Calu3 (cell line): ENCODE data around the gene NEUROD4. TPM values are rescaled to one million over a fixed set of nuclear protein-coding genes. Genes with fewer than 3 reads are reported as not detected.

ENCODE experiments used
- BruUV-seq: library from RNA; stranded (reverse); fragments of 400-500 nt; replicated peaks from 2 replicates; lab custom pipeline; 2021; lab: Mats Ljungman, UMichigan
- CTCF ChIA-PET: fragments of 300-600 bp; sonication (Branson Sonifier 250); formaldehyde crosslinking; loops from one replicate; lab custom pipeline; 2022; ENCODE audit warnings: antibody characterized with exemption; lab: Charles Lee
- DNase-seq: peaks from one replicate; pipeline ENCODE4 v3.0.0; 2022
- H3K27ac Mint-ChIP-seq: one replicate; pipeline ENCODE4 v1.8.0; 2022; ENCODE audit warnings: mixed read lengths; ENCODE audit not compliant: unreplicated experiment
- H3K27me3 Mint-ChIP-seq: one replicate; pipeline ENCODE4 v1.8.0; 2022; ENCODE audit warnings: mixed read lengths; ENCODE audit not compliant: unreplicated experiment
- H3K36me3 Mint-ChIP-seq: one replicate; pipeline ENCODE4 v1.8.0; 2022; ENCODE audit warnings: mild to moderate bottlenecking, moderate library complexity, mixed read lengths; ENCODE audit not compliant: insufficient read depth, unreplicated experiment
- H3K4me1 Mint-ChIP-seq: one replicate; pipeline ENCODE4 v1.8.0; 2022; ENCODE audit warnings: mild to moderate bottlenecking, low read depth, mixed read lengths; ENCODE audit not compliant: unreplicated experiment
- H3K4me3 Mint-ChIP-seq: one replicate; pipeline ENCODE4 v1.8.0; 2022; ENCODE audit warnings: mild to moderate bottlenecking, low read depth, moderate library complexity, mixed read lengths; ENCODE audit not compliant: unreplicated experiment
- H3K9me3 Mint-ChIP-seq: one replicate; pipeline ENCODE4 v1.8.0; 2022; ENCODE audit warnings: low read depth, mixed read lengths; ENCODE audit not compliant: unreplicated experiment
- CTCF ChIP-seq: fragments of 200-600 bp; IDR thresholded peaks from one replicate; pipeline ENCODE4 v1.8.0; 2022; ENCODE audit warnings: antibody characterized with exemption; ENCODE audit not compliant: unreplicated experiment
- intact Hi-C: fragments of 100-400 bp; cut with micrococcal nuclease; formaldehyde crosslinking; loops from one replicate; pipeline ENCODE4 v1.10.0; 2022; ENCODE audit not compliant: unreplicated experiment
- total RNA-seq: library from RNA; stranded (reverse); gene quantifications from 2 replicates; pipeline ENCODE4 v1.2.3, GENCODE V29; 2022

NEUROD4 gene
- total RNA-seq, 1 experiment from 2014 or later: not detected

DNA sequence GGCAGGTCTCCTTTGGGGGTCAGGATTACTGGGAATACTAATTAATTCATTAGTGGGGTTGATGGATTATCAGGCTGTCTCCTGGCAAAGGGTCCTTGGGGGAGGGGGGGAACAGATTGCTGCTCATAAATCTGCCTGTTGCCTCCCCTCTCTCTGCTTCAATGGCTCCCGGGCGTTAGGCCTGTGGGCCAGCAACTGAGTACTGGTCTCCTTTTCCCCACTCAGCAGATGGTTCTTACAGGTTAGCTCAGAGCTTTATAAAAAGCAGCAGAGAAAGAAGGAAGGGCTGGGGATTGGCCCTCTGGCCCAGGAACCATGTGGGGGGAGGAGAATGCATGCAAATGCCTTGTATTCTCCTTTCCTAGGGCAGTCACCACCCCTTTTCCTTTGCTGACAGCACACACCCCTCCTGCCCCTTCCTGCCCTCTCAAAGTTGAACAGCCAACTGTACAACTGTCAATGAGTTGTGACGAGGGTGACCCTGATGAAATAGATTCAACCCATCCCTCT, 2.3 kb upstream of the NEUROD4 start:
- Mint-ChIP-seq H3K27ac (no peak overlapping the region), H3K27me3 (peaks cover 84% of the 10 kb centered on the region), H3K4me1 (peaks cover 10% of the 10 kb centered on the region), H3K9me3 (no peaks in the 10 kb centered on the region), H3K4me3 (no peak overlapping the region), H3K36me3 (no peaks in the 10 kb centered on the region)
- intact Hi-C loops: no loop called here
- no peak for DNase-seq
- no peak for TF ChIP-seq CTCF
- CTCF ChIA-PET: interaction anchor here (0.7 kb wide), 1 partner anchor 13 kb away, joined by 3 read pairs; no protein-coding TSS in a partner anchor
- BruUV-seq: no TSS peak

- Mint-ChIP-seq H3K36me3 (no peaks in the 10 kb centered on the region), H3K4me3 (no peak overlapping the region), H3K27me3 (peaks cover 68% of the 10 kb centered on the region), H3K27ac (no peak overlapping the region), H3K4me1 (peaks cover 7% of the 10 kb centered on the region), H3K9me3 (no peaks in the 10 kb centered on the region)
- no TSS peak for BruUV-seq
- intact Hi-C loops: loop anchor here (1.0 kb wide), 1 partner anchor 48 kb away; no protein-coding TSS in a partner anchor
- no peak for TF ChIP-seq CTCF
- CTCF ChIA-PET: no interaction called here
- DNase-seq: no peak
These were observed 4.8 kb downstream of the NEUROD4 start for GRCh38 chr12:55024575-55024974.

- TF ChIP-seq CTCF: no peak
- intact Hi-C loops: no loop called here
- no peak for DNase-seq
- CTCF ChIA-PET: no interaction called here
- Mint-ChIP-seq H3K27me3 (peaks cover 63% of the 10 kb centered on the region), H3K9me3 (no peaks in the 10 kb centered on the region), H3K4me3 (no peak overlapping the region), H3K4me1 (no peaks in the 10 kb centered on the region), H3K36me3 (no peaks in the 10 kb centered on the region), H3K27ac (no peak overlapping the region)
- BruUV-seq: no TSS peak
These were observed 5.7 kb downstream of the NEUROD4 start for GRCh38 chr12:55025508-55025907.

DNA sequence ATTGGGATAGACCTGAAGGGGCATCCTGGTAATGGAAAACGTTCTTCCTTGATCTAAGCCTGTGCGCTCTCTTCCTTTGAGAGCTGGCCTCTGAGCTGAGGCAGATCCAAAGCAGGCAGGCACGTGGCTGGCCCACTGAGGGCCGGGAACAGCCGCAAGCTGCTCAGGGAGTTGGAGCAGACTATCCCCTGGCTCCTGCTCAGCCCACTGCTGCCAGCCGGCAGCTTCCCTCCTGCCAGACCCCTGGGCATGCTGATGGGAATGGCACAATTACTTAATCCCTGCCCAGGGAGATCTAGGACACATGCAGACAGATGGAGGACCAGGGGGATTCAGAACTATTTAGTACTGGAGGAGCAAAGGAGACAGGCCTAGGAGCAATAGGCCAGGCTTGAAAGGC, 14.4 kb downstream of the NEUROD4 start:
- Mint-ChIP-seq H3K27me3 (peaks cover 61% of the 10 kb centered on the region), H3K9me3 (no peaks in the 10 kb centered on the region), H3K36me3 (no peaks in the 10 kb centered on the region), H3K27ac (no peak overlapping the region), H3K4me3 (no peak overlapping the region), H3K4me1 (no peaks in the 10 kb centered on the region)
- intact Hi-C loops: no loop called here
- no peak for DNase-seq
- no TSS peak for BruUV-seq
- CTCF ChIA-PET: no interaction called here
- TF ChIP-seq CTCF: no peak
